ENCODE results near the gene IGF1R. TPM values are rescaled to one million over a fixed set of nuclear protein-coding genes. Genes with fewer than 3 reads are reported as not detected.
A peak's percentile ranks its signal among the peaks of the same experiment; 100 is the strongest.

IGF1R gene
- total RNA-seq, 1 experiment from 2014 or later, result 125 TPM

GRCh38 chr15:98751767-98752166 is 103.4 kb downstream of the IGF1R start (continued):
- TF ChIP-seq, protein P1, sequence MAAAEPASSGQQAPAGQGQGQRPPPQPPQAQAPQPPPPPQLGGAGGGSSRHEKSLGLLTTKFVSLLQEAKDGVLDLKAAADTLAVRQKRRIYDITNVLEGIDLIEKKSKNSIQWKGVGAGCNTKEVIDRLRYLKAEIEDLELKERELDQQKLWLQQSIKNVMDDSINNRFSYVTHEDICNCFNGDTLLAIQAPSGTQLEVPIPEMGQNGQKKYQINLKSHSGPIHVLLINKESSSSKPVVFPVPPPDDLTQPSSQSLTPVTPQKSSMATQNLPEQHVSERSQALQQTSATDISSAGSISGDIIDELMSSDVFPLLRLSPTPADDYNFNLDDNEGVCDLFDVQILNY (CRISPR knock-in tag; IDR thresholded peaks at IDR 0.05), result no peak
- no peak for TF ChIP-seq FOXP1 (CRISPR knock-in tag; IDR thresholded peaks at IDR 0.05; ENCODE audit: borderline replicate concordance)
- no peak for TF ChIP-seq ZNF121 (CRISPR knock-in tag; IDR thresholded peaks at IDR 0.05)
- no peak for TF ChIP-seq USF2 (CRISPR knock-in tag; IDR thresholded peaks at IDR 0.05)
- no peak for TF ChIP-seq SMAD3 (CRISPR knock-in tag; IDR thresholded peaks at IDR 0.05; ENCODE audit: borderline replicate concordance)

- ATAC-seq (peak; percentile 59), DNase-seq (ENCODE audit: low spot score) (no peak)
- no peaks in the 10 kb centered on the region for H3K36me3 Mint-ChIP-seq
- H3K4me3 Mint-ChIP-seq, result peak overlapping the region; percentile 45
- no peaks in the 10 kb centered on the region for H3K9me3 Mint-ChIP-seq
- TF ChIP-seq, protein P2, sequence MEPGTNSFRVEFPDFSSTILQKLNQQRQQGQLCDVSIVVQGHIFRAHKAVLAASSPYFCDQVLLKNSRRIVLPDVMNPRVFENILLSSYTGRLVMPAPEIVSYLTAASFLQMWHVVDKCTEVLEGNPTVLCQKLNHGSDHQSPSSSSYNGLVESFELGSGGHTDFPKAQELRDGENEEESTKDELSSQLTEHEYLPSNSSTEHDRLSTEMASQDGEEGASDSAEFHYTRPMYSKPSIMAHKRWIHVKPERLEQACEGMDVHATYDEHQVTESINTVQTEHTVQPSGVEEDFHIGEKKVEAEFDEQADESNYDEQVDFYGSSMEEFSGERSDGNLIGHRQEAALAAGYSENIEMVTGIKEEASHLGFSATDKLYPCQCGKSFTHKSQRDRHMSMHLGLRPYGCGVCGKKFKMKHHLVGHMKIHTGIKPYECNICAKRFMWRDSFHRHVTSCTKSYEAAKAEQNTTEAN (CRISPR knock-in tag; IDR thresholded peaks at IDR 0.05), result no peak
- TF ChIP-seq SMAD4 (CRISPR knock-in tag; IDR thresholded peaks at IDR 0.05) (no peak), ATF1 (CRISPR knock-in tag; IDR thresholded peaks at IDR 0.05) (no peak), NFYB (CRISPR knock-in tag; conservative IDR thresholded peaks at IDR 0.05; ENCODE audit: low read depth) (no peak), TEAD1 (CRISPR knock-in tag; IDR thresholded peaks at IDR 0.05) (no peak), OVOL2 (CRISPR knock-in tag; IDR thresholded peaks at IDR 0.05; ENCODE audit: borderline replicate concordance) (no peak), IRF2 (CRISPR knock-in tag; IDR thresholded peaks at IDR 0.05; ENCODE audit: borderline replicate concordance, low read depth) (no peak), ATF6 (CRISPR knock-in tag; IDR thresholded peaks at IDR 0.05) (no peak)
- TF ChIP-seq, protein P3, sequence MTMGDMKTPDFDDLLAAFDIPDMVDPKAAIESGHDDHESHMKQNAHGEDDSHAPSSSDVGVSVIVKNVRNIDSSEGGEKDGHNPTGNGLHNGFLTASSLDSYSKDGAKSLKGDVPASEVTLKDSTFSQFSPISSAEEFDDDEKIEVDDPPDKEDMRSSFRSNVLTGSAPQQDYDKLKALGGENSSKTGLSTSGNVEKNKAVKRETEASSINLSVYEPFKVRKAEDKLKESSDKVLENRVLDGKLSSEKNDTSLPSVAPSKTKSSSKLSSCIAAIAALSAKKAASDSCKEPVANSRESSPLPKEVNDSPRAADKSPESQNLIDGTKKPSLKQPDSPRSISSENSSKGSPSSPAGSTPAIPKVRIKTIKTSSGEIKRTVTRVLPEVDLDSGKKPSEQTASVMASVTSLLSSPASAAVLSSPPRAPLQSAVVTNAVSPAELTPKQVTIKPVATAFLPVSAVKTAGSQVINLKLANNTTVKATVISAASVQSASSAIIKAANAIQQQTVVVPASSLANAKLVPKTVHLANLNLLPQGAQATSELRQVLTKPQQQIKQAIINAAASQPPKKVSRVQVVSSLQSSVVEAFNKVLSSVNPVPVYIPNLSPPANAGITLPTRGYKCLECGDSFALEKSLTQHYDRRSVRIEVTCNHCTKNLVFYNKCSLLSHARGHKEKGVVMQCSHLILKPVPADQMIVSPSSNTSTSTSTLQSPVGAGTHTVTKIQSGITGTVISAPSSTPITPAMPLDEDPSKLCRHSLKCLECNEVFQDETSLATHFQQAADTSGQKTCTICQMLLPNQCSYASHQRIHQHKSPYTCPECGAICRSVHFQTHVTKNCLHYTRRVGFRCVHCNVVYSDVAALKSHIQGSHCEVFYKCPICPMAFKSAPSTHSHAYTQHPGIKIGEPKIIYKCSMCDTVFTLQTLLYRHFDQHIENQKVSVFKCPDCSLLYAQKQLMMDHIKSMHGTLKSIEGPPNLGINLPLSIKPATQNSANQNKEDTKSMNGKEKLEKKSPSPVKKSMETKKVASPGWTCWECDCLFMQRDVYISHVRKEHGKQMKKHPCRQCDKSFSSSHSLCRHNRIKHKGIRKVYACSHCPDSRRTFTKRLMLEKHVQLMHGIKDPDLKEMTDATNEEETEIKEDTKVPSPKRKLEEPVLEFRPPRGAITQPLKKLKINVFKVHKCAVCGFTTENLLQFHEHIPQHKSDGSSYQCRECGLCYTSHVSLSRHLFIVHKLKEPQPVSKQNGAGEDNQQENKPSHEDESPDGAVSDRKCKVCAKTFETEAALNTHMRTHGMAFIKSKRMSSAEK (CRISPR knock-in tag; IDR thresholded peaks at IDR 0.05; ENCODE audit: borderline replicate concordance), result no peak
- TF ChIP-seq, protein P4, sequence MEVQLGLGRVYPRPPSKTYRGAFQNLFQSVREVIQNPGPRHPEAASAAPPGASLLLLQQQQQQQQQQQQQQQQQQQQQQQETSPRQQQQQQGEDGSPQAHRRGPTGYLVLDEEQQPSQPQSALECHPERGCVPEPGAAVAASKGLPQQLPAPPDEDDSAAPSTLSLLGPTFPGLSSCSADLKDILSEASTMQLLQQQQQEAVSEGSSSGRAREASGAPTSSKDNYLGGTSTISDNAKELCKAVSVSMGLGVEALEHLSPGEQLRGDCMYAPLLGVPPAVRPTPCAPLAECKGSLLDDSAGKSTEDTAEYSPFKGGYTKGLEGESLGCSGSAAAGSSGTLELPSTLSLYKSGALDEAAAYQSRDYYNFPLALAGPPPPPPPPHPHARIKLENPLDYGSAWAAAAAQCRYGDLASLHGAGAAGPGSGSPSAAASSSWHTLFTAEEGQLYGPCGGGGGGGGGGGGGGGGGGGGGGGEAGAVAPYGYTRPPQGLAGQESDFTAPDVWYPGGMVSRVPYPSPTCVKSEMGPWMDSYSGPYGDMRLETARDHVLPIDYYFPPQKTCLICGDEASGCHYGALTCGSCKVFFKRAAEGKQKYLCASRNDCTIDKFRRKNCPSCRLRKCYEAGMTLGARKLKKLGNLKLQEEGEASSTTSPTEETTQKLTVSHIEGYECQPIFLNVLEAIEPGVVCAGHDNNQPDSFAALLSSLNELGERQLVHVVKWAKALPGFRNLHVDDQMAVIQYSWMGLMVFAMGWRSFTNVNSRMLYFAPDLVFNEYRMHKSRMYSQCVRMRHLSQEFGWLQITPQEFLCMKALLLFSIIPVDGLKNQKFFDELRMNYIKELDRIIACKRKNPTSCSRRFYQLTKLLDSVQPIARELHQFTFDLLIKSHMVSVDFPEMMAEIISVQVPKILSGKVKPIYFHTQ (CRISPR knock-in tag; IDR thresholded peaks at IDR 0.05), result no peak
- peak overlapping the region; percentile 96 for H3K27ac Mint-ChIP-seq
- H3K27me3 Mint-ChIP-seq (ENCODE audit: low read depth), result no peaks in the 10 kb centered on the region
- POLR2A ChIA-PET, result interaction anchor here (0.6 kb wide), 1 partner anchor 39 kb away, joined by 3 read pairs; no protein-coding TSS in a partner anchor
- CTCF ChIA-PET, result interaction anchor here (0.6 to 1.5 kb wide), 8 partner anchors 9 to 127 kb away, joined by 3 to 6 read pairs (median 4); no protein-coding TSS in a partner anchor
- peaks cover 57% of the 10 kb centered on the region for H3K4me1 Mint-ChIP-seq
These were observed 105.7 kb downstream of the IGF1R start for GRCh38 chr15:98753726-98754656.

Measured in WTC11 (cell line).